Neural crest cell (in vitro differentiated cells): Measurements from ENCODE around the gene LIMK1. TPM values are rescaled to one million over a fixed set of nuclear protein-coding genes. Genes with fewer than 3 reads are reported as not detected.

Experiments
- DNase-seq: peaks from one replicate; pipeline ENCODE4 v3.0.0; 2021; ENCODE audit warnings: low read depth, mixed read lengths, low spot score
- H3K27ac Mint-ChIP-seq: one replicate; pipeline ENCODE4 v1.8.0; 2021; ENCODE audit warnings: mild to moderate bottlenecking, mixed read lengths; ENCODE audit not compliant: unreplicated experiment
- H3K27me3 Mint-ChIP-seq: 2 replicates; pipeline ENCODE4 v1.8.0; 2021; ENCODE audit warnings: low read depth, mild to moderate bottlenecking, mixed read lengths
- H3K36me3 Mint-ChIP-seq: 2 replicates; pipeline ENCODE4 v1.8.0; 2021; ENCODE audit warnings: low read depth, mild to moderate bottlenecking, mixed read lengths
- H3K4me1 Mint-ChIP-seq: 2 replicates; pipeline ENCODE4 v1.8.0; 2021; ENCODE audit warnings: mixed read lengths
- H3K4me3 Mint-ChIP-seq: one replicate; pipeline ENCODE4 v1.8.0; 2021; ENCODE audit warnings: mild to moderate bottlenecking, mixed read lengths
- H3K9me3 Mint-ChIP-seq: 2 replicates; pipeline ENCODE4 v1.8.0; 2021; ENCODE audit warnings: mixed read lengths
- total RNA-seq: library from RNA; stranded (reverse); gene quantifications from 2 replicates; pipeline ENCODE4 v1.2.1, GENCODE V29; 2021
- TF ChIP-seq, protein P1 (sequence below): fragments of 200-600 bp; sonication (generic); conservative IDR thresholded peaks from 2 replicates; pipeline ENCODE4 v1.5.0; 2021; ENCODE audit warnings: antibody characterized with exemption, mild to moderate bottlenecking

LIMK1 gene
- total RNA-seq, 1 donor from 2014 or later, result 82.1 TPM

DNA sequence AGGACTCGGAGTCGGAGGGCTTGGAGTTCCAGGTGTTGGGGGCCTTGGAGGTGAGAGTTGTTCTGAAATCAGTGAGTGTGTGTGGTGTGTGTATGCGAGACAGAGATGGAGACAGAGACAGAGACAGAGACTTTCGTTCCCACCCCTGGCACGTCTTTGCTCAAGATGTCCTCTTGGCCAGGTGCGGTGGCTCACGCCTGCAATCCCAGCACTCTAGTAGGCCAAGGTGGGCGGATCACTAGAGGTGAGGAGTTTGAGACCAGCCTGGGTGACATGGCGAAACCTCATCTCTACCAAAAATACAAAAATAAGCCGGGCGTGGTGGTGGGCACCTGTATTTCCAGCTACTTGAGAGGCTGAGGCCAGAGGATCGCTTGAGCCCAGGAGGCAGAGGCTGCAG lies 20.0 kb upstream of the LIMK1 start:
- H3K27me3 Mint-ChIP-seq, result peaks cover 3% of the 10 kb centered on the region
- no peaks in the 10 kb centered on the region for H3K36me3 Mint-ChIP-seq
- DNase-seq, result no peak
- no peaks in the 10 kb centered on the region for H3K4me1 Mint-ChIP-seq
- no peak overlapping the region for H3K27ac Mint-ChIP-seq
- TF ChIP-seq, protein P1, sequence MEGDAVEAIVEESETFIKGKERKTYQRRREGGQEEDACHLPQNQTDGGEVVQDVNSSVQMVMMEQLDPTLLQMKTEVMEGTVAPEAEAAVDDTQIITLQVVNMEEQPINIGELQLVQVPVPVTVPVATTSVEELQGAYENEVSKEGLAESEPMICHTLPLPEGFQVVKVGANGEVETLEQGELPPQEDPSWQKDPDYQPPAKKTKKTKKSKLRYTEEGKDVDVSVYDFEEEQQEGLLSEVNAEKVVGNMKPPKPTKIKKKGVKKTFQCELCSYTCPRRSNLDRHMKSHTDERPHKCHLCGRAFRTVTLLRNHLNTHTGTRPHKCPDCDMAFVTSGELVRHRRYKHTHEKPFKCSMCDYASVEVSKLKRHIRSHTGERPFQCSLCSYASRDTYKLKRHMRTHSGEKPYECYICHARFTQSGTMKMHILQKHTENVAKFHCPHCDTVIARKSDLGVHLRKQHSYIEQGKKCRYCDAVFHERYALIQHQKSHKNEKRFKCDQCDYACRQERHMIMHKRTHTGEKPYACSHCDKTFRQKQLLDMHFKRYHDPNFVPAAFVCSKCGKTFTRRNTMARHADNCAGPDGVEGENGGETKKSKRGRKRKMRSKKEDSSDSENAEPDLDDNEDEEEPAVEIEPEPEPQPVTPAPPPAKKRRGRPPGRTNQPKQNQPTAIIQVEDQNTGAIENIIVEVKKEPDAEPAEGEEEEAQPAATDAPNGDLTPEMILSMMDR, result no peak
- no peak overlapping the region for H3K4me3 Mint-ChIP-seq
- no peaks in the 10 kb centered on the region for H3K9me3 Mint-ChIP-seq

DNA sequence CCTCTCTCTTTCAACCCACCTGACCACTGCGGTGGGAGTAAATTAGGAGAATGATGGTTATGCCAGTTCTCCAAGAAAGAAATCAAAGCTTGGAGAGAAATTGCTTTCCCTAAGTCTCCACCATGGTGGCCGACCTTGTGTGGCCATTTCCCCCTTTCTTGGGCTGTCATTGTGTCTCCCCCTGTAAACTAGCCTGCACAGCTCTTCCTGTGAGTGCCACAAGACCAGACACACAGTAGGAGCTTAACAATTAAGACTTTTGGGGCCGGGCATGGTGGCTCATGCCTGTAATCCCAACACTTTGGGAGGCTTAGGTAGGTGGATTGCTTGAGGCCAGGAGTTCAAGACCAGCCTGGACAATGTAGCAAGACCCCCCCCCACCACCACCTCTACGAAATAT lies 18.9 kb upstream of the LIMK1 start:
- DNase-seq, result no peak
- Mint-ChIP-seq H3K36me3 (no peaks in the 10 kb centered on the region), H3K27me3 (no peaks in the 10 kb centered on the region), H3K4me1 (no peaks in the 10 kb centered on the region), H3K4me3 (no peak overlapping the region), H3K9me3 (no peaks in the 10 kb centered on the region), H3K27ac (no peak overlapping the region)
- TF ChIP-seq, protein P1, result no peak

- H3K36me3 Mint-ChIP-seq, result no peaks in the 10 kb centered on the region
- no peaks in the 10 kb centered on the region for H3K9me3 Mint-ChIP-seq
- TF ChIP-seq, protein P1, result no peak
- H3K4me3 Mint-ChIP-seq, result no peak overlapping the region
- H3K27ac Mint-ChIP-seq, result no peak overlapping the region
- H3K27me3 Mint-ChIP-seq, result no peaks in the 10 kb centered on the region
- no peak for DNase-seq
- H3K4me1 Mint-ChIP-seq, result no peaks in the 10 kb centered on the region
These were observed 17.0 kb upstream of the LIMK1 start for GRCh38 chr7:74066626-74067025.

DNA sequence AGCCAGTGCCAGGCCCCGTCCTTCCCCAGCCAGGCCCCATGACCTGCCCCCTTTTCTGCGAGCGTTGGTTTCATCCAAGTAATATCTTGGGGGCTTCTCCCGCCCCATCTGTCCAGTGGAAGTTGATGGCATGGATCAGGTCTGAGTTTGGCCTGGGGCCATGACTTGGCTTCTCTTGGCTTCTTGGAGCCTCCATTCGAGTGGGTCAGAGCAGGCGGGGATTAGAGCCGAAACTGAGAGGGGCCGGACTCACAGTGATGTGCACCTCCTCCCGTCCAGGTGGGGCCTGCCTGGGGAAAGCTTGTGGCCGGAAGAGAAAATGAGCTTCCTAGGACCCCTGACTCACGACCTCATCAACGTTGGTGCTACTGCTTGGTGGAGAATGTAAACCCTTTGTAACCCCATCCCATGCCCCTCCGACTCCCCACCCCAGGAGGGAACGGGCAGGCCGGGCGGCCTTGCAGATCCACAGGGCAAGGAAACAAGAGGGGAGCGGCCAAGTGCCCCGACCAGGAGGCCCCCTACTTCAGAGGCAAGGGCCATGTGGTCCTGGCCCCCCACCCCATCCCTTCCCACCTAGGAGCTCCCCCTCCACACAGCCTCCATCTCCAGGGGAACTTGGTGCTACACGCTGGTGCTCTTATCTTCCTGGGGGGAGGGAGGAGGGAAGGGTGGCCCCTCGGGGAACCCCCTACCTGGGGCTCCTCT lies 15.1 kb upstream of the LIMK1 start:
- H3K4me1 Mint-ChIP-seq, result no peaks in the 10 kb centered on the region
- DNase-seq, result no peak
- no peaks in the 10 kb centered on the region for H3K36me3 Mint-ChIP-seq
- no peaks in the 10 kb centered on the region for H3K27me3 Mint-ChIP-seq
- no peaks in the 10 kb centered on the region for H3K9me3 Mint-ChIP-seq
- TF ChIP-seq, protein P1, result no peak
- H3K27ac Mint-ChIP-seq, result no peak overlapping the region
- H3K4me3 Mint-ChIP-seq, result no peak overlapping the region

DNA sequence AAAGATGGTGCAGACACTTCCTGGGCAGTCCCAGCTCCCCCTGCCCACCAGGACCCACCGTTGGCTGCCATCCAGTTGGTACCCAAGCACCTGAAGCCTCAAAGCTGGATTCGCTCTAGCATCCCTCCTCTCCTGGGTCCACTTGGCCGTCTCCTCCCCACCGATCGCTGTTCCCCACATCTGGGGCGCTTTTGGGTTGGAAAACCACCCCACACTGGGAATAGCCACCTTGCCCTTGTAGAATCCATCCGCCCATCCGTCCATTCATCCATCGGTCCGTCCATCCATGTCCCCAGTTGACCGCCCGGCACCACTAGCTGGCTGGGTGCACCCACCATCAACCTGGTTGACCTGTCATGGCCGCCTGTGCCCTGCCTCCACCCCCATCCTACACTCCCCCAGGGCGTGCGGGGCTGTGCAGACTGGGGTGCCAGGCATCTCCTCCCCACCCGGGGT lies 14.5 kb upstream of the LIMK1 start:
- H3K36me3 Mint-ChIP-seq, result no peaks in the 10 kb centered on the region

More for the DNA sequence above, 14.5 kb upstream of the LIMK1 start:
- H3K4me1 Mint-ChIP-seq, result no peaks in the 10 kb centered on the region
- DNase-seq, result no peak
- no peaks in the 10 kb centered on the region for H3K27me3 Mint-ChIP-seq
- H3K9me3 Mint-ChIP-seq, result no peaks in the 10 kb centered on the region
- H3K4me3 Mint-ChIP-seq, result no peak overlapping the region
- TF ChIP-seq, protein P1, result no peak
- H3K27ac Mint-ChIP-seq, result no peak overlapping the region
